Occipital lobe (tissue), 2 donors: Measurements from ENCODE around the gene TMEM219. TPM values are rescaled to one million over a fixed set of nuclear protein-coding genes. Genes with fewer than 3 reads are reported as not detected.
"Not testable (repeated sequence)": the region's sequence is repeated elsewhere in the genome, so short reads cannot be mapped to it uniquely, and the experiment has no call there.

Experiments
- DNase-seq: peaks from one replicate; lab custom pipeline; 2025; lab: John Stamatoyannopoulos, UW
- total RNA-seq: library from RNA; depleted of rRNA; stranded (reverse); fragments of >200 nt; gene quantifications from one replicate; pipeline ENCODE4 v1.2.3, GENCODE V29; 2014

Gene TMEM219
- total RNA-seq, 1 donor from 2014 or later = 22.5 TPM

GRCh38 chr16:29950806-29951461, 10.9 kb upstream of the TMEM219 start:
- DNase-seq = no peak

- DNase-seq = no peak
Observed at GRCh38 chr16:29951625-29952365, 10.1 kb upstream of the TMEM219 start.

GRCh38 chr16:29958756-29959155, 3.1 kb upstream of the TMEM219 start:
- no peak for DNase-seq

GRCh38 chr16:29959293-29959692, 2.6 kb upstream of the TMEM219 start:
- DNase-seq = no peak

- DNase-seq = not testable (repeated sequence)
Observed at GRCh38 chr16:29959821-29960220, 2.1 kb upstream of the TMEM219 start.

GRCh38 chr16:29961127-29961478, 776 bp upstream of the TMEM219 start:
- no peak for DNase-seq

- DNase-seq = no peak
Observed at GRCh38 chr16:29962344-29962994, 590 bp downstream of the TMEM219 start.

- DNase-seq = no peak
Observed at GRCh38 chr16:29963021-29963743, 1.3 kb downstream of the TMEM219 start.

- no peak for DNase-seq
Observed at GRCh38 chr16:29968205-29968604, 6.3 kb downstream of the TMEM219 start.

GRCh38 chr16:29971304-29971703, 9.4 kb downstream of the TMEM219 start:
- no peak for DNase-seq

GRCh38 chr16:29972500-29972899, 10.6 kb downstream of the TMEM219 start:
- DNase-seq = no peak

- no peak for DNase-seq
Observed at GRCh38 chr16:29972992-29973383, 11.1 kb downstream of the TMEM219 start.

GRCh38 chr16:29973384-29974246, 11.7 kb downstream of the TMEM219 start, which contains the start of gene TAOK2:
Gene TAOK2, plus strand, starts transcription at chr16:29973868. Its CDS starts 3,905 bp downstream, at chr16:29977773.
- DNase-seq = peak; percentile 100

GRCh38 chr16:29974291-29975133, 12.6 kb downstream of the TMEM219 start:
- DNase-seq = no peak

GRCh38 chr16:29975134-29975538, 13.3 kb downstream of the TMEM219 start:
- no peak for DNase-seq

- no peak for DNase-seq
Observed at GRCh38 chr16:29975811-29976511, 14.1 kb downstream of the TMEM219 start.

- DNase-seq = no peak
Observed at GRCh38 chr16:29977063-29977825, 15.4 kb downstream of the TMEM219 start.

GRCh38 chr16:29978081-29978480, 16.2 kb downstream of the TMEM219 start:
- DNase-seq = no peak
